HG03571 (cell line): Measurements from ENCODE around the gene RNF207.

Source experiments
- ATAC-seq: cut with Tn5 transposase; IDR thresholded peaks from one replicate; pipeline ENCODE4 v1.9.1; 2021; ENCODE audit not compliant: unreplicated experiment

Gene RNF207, protein sequence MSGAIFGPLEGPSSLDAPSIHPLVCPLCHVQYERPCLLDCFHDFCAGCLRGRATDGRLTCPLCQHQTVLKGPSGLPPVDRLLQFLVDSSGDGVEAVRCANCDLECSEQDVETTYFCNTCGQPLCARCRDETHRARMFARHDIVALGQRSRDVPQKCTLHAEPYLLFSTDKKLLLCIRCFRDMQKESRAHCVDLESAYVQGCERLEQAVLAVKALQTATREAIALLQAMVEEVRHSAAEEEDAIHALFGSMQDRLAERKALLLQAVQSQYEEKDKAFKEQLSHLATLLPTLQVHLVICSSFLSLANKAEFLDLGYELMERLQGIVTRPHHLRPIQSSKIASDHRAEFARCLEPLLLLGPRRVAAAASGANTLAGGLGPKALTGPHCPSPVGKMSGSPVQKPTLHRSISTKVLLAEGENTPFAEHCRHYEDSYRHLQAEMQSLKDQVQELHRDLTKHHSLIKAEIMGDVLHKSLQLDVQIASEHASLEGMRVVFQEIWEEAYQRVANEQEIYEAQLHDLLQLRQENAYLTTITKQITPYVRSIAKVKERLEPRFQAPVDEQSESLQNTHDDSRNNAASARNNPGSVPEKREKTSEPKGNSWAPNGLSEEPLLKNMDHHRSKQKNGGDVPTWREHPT

DNA sequence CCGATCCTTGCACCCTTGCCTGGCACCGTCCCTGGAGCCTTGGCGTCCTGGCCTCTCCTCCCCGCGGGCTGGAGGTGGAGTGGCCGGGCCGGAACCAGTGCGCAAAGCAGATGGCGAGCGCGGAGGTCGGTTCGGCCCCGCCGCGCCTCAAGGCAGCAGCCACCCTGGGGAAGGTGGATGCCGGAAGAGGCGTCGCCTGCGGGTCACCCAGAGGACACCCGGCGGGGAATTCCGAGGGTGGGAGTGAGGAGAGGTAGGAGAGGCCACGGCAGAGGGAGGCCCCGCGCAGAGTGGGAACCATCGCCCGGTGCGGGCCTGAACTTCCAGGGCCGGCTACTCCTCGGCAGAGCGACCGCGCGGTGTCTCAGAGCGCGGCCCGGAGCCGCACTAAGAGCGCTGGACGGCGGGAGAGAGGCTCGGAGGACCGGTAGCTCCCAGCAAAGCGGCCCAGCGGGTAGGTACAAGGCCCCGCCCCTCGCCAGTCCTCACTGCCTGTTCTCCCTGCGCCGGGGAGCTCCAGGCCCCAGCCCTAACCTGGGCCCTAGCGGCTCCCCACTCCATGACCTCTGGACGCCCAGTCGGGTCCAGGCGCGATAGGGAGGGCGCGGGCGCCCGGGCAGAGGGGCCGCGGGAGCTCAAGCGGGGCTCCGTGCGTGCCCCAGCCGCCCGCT, at the start of gene RNF207:
Gene RNF207, plus strand, starts transcription at position 271 of the 671 bp plus-strand sequence. CDS start 417 bp downstream, outside the sequence.
- ATAC-seq: no peak

DNA sequence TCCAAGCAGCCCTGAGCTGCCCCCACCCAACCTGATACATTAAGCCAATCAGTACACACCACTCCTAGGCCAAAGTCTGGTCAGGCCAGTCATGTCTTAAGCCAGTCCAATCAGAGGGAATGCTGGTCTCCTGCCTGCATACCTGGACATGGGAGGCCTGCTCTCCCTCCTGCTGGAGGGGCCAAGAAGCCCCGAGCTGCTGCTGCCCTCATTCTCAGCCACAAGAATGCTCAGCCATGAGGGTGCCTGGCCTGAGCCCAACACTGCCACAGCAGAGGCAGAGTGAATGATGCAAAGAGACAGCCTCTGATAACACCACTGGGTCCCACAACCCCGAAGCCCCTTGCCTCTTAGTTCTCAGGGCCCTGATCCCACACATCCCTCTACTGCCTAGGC, 48.8 kb upstream of the RNF207 start:
- no peak for ATAC-seq

DNA sequence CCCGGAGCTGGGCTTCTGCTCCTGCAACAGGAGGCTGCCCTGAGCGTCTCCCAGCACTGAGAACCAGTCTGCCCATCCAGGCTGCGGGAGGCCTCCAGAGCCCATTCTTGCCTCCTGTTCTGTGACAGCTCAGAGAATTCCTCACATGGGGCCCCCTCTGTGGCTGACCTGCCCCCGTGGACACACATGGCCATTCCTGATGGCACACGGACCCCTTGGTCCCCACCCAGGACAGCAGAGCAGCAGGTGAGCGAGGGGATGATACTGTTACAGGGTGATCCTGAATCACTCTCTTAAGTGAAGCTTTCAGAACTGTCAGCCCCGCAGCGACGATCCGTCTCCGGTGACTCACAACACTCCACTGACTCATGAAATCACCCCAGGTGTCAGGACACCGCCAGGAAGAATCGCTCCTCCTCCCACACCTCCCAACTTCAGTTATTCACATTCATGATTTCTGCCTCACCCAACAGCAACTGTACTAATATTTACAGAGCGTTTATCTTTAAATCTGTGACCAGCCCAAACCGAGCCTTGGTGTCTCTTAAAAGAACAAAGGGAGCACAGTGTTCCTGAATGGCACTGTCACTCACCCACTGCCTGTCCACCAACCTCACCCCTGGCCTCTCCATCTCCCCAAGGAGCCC, 48.3 kb upstream of the RNF207 start:
- no peak for ATAC-seq

DNA sequence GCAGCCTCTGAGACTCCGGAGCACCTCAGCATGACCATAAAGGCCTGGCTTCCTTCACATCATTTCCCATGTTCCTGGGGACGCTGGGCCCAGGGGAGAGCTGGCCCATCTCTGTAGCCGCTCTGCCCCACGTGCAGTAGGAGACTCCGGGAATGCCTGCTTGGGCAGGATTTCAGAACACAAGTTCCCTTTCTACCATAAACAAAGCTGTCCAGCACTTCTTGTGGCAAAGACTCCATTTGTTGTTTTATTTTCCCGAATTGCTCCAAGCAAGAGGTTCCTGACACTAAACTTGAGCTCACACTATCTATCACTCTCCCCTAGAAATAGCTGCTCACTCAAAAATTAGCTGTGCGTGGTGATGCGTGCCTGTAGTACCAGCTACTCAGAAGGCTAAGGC, 47.7 kb upstream of the RNF207 start:
- no peak for ATAC-seq

DNA sequence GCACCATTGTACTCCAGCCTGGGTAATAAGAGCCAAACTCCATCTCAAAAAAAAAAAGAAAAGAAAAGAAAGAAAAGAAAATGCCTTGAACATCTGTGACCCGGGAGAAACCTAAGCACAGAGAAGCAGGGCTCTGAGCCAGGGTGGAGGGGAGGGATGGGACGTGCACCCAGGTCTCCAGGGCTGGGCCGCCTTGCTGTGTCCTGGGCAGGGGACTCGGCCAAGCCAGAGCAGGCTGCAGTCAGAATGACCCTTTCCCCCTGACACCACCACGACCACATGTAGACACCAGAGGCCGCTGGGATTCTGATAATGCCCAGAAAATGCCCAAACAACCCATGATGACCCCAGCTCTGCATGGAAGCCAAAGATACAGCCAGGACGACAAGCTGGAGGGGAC, 43.6 kb upstream of the RNF207 start:
- no peak for ATAC-seq

DNA sequence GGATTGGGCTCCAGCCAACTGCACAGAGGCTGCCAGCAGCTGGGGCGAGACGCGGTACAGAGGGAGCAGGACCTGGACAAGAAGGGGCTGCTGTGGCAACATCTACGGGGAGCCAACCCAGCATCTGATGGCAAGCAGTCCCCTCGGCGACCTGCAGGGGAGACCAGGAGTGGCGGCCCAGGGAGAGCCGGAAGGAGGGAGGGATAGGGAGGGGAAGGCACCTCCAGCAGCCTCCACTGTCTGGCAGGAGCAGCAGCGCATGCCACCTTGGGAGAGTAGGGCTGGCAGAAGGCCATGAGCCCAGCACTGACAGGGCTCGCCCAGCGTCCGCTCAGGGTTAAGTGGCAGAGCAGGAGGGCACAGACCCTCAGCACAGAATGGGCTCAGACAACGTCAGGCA, 43.1 kb upstream of the RNF207 start:
- ATAC-seq: no peak

DNA sequence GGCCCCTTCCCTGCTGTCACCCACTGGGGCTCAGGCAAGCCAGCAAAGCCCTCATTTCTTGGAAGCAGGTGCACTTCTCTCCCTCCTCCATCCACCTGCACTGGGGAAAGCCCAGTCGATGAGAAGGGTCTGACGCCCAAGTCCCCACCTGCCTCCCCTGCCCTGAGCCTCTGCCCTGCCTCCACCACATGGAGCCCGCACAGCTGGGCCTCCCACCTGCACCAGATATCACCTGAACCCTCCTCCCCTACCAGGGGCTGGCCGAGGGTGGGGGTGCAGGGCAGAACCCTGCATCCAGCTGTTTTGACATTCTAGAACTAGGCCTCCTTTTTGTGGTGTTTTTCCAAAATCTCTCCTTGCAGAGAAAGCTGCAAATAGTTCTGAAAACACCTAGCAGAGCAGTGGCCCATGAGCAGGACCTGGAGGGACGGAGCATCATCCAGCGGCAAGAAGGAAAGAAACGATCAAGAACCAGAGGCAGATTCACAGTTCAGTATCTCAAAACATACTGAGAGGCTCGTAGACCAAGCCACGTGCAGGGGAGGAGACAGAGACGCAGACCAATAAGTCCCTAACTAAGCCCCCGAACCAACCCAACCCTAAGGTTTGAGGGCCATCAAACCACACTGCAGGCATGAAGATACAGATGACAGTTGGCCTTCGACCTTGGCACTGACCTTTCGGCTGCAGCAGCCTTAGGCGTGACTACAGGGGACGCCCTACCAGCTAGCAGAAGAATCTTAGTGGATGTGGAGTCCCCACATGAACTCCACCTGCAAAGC, 42.5 kb upstream of the RNF207 start:
- no peak for ATAC-seq

DNA sequence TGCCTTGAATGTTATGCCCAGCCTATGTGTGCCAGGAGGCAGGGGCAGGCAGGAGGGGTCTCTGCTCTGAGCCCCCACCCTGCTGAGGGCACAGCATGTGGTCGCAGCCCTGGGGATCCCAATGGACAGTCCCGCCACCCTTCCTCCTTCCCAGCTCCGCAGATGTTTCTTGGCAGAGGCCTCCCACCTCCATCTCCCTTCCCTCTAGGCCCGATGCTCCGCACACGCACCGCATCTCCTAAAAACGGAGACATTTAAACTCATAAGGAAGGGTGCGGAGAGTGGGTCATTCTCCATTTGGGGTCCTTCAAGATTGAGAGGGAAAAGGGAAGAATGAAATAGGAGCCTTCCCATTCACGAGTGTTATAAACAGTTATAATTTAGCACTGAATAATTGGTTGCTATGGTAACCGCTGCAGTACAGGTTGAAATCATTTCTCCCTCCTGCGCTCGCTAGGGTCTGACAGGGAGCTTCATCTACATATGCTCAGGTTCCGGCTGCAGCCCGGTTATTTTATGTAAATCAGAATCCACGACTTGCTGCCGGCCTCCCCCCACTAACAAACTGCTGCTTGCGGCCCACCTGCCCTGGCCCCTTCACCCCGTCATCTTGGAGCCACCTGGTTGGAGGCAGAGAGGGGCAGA, 41.8 kb upstream of the RNF207 start:
- ATAC-seq: no peak

DNA sequence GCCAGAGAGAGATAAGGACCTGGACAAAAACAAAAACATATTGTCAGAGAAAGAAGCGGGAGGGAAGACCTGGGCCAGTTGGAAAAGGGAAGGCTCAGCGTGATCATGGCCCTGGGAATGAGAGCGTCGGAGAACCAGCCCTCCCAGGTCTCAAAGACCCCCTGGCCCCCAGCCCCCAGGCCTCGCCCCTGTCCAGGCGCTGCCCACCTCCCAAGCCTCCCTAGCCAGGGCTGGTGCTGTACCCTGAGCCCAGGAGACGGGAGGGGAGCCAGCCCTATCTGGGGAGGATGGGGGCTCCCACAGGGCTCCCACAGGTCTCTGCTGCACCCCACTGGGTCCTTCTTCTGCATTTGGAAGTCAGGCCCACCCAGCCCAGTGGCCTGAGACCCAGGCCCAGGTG, 40.9 kb upstream of the RNF207 start:
- no peak for ATAC-seq

DNA sequence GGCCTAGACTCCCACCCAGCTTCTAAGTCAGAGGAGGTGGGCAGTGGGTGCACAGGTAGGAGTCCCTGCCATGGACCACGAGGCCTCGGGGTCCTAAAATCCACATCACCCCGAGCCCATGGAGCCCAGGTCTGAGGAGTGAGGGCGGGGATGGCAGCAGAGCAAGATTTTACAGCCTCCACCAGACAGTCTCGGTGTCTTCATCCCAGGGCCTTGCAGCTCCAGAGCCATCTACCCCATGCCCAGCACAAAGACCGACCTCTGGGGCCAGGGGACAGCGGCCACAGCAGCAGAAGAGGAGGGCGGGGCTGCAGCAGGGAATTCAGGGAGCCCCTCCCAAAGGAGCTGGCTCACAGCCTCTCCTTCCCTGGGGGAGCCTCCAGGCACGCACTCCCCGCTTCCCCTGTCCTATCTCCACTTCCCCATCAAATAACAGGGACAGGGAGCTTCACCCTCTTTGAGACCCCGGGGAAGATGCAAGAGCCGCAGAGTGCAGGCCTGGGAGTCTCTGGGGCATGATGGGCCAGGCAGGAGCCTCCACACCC, 40.4 kb upstream of the RNF207 start:
- no peak for ATAC-seq

DNA sequence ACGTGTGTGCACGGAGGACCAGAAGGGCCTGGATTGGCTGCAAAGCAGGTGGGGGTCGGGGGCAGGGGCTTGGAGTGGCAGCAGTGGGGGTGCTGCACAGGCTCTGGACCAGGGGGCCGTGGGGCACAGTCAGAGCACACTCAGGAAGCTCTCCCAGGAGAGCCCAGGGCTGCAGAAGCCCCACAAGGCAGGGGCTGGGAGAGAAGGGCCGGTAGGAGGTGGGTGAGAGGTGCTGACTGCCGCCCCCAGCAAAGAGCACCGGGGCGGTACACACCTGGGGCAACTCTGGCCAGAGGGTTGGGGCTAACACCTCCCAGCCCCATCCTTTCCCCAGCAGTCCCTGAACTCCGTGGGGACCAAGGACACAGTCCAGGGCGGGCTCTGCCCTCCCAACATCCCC, 39.7 kb upstream of the RNF207 start:
- ATAC-seq: no peak

DNA sequence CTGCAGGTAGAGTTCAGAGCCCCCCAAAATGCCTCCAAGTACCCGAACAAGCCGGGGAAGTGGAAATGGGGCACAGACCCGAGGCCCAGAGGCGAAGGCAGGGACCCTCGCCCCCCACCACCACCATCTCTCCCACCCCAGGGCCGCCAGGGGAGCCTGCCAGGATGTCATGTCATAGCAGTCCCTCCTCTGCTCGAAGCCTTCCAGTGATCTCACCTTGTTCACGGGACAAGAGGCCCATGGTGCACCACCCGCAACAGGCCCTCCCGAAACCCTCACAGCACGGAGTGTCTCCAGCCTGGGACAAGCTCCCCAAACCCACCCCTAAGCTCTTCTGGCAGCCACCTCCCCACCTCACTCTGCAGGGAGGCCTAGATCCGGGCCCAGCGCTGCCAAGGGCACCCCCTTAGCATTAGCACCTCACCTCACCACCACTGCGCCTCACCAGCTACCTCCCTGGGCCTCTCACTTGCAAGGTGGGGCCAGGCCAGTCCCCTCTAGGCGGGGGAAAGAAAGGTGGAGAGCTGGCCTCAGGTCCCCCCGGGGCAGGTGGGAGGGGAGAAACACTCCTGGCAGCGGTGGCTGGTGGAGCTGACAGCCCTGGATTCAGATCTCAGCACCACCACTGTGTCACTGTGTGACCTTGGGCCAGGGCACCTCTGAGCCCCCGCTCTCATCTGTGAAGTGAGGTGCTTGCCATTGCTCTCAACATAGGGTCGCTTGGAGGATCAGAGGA, 39.1 kb upstream of the RNF207 start:
- no peak for ATAC-seq

DNA sequence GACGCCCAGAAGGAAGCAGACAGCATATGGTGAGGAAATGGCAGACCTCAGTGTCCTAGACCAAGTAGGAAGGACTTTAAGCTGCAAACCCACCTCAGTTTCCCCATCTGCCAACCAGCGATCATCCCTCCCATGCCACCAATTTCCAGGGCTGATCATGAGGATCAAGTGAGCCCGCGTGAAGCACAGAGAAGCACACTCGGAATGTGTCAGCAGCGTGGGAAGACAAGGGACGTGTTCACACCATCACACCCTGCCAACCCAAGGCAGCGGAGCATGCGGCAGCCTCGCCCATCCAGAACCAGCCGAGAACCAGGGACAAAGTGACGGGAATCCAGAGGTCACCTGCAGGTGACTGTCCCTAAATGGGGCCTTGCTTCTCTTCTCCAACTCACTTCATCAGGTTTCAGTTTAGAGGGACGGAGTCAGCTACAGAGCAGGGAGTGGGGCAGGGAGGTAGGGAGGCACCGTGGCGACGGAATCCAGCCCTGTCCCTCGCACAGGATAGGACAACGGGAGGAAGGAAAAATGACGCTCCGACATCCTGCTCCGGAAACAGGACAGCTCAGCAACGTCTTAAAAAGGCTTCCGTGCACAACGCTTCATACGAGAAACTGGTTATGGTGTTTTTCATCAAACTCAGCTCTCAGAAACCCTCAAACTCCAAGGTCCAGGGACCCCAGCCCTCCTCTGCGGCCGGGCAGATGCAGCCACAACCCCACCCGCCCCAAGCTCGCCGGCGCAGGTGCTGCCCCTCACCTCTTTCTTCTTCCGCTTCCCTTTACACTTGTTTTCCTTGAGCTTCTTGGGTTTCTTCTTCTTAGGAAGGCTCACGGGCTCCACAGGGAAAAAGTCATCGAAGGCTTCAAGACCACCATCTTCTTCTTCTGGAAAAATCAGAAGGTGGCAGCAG, 38.3 kb upstream of the RNF207 start:
- ATAC-seq: no peak

DNA sequence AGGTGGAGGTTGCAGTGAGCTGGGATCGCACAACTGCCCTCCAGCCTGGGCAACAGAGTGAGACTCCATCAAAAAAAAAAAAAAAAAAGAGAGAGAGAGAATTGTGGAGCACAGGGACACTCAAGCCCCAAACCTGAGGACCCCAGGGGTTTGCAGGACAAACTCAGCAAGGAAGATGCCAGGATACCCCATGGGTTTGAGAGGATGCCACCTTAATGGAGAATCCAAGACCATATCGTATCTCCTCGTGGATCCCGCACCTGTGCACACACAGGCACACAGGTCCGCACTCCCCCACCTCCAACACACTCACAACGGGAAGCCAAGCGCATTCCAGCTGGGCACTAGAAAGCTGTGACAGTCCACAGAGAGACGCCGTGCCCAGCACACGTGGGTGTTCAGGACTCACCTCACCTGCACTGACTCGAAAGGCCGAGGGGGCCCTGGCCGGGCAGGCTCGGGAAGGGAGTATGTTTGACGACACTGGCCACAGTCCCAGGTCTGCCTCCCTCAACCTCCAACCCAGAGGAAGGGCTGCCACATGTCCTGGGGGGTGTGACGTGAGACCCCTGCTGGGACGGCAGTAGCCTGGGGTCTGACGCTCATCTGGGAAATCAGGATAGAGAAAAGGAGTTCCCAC, 36.9 kb upstream of the RNF207 start:
- no peak for ATAC-seq

DNA sequence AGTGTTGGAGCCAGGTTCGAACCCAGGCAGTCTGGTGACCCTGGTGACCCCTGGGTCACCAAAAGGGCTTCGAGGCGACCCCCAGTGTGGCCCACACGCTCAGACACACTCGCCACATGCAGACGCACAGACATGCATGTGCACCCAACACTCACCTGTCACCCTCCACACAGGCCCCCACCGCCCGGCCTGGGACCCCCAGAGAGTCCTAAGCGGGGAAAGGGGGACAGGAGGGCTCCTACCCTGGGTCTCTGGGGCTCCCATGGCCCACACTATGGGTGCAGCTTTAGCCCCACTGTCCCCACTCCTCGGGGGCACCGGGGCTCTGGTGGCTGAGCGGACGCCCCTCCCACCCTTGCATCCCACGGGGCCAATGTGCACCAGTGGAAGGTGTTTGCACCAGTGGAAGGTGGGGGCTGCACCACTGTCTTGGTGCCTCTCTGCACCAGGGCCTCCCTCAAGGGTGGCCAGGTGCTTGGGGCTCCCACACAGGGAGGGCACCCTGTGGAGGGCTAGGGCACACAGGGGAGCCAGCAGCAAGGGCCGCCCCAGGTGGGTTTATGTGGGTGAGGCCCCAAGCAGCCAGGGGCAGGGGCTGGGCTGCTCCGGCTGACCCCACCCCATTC, 35.7 kb upstream of the RNF207 start:
- no peak for ATAC-seq

DNA sequence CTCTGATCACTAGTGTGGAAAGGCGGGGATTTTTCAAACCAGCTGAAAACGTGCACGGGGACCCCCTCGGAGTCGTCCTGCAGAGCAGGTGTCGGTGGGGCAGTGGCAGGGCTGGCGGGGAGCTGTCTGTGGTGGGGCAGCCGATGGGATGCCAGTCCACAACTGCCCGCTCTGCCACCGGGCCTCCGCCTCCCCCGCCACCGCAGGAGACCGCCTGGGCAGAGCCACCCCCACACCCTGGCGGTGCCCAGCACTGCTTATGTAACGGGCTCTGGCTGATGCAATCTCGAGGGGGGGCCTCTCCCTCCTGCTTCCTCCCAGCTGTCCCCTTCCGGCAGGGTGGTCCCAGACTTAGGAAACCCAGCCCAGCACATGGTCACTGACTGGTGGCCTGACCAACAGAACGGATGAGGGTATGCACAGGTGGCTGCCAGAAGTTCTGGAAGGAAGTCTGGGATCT, 35.1 kb upstream of the RNF207 start:
- no peak for ATAC-seq

DNA sequence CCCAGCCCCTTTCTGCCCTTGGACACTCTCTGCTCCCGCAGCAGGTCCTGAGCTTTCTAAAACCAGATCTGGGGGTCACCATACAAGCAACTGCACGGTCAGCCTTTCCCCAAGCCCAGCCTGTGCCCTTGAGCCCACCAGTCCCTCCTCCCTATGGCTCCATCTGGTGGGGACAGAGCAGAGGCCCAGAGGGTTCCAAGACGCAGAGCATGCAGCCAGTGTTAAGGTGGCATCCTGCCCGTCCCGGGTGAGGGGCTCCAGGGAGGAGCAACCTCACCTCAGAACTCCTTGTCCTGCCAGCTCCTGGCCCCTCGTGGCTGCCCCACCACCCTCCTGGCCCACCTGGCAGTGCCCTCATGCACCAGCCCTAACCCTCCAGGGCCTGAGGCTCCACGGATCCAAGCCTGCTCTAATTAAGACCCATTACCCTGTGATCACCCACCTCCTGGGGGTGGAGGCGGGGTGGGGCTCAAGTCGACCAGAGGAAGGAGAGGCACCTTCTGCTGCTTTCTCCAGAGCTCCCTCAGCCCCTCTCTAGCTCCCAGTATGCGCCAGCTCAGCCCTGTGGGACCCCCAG, 34.3 kb upstream of the RNF207 start:
- ATAC-seq: no peak
